ENCODE results near the gene ACTRT2. TPM values are rescaled to one million over a fixed set of nuclear protein-coding genes. Genes with fewer than 3 reads are reported as not detected.

Gene ACTRT2
- total RNA-seq, 1 donor from 2014 or later, result not detected

GRCh38 chr1:3032371-3033039, 11.2 kb downstream of the ACTRT2 start:
- Mint-ChIP-seq H3K27ac (ENCODE audit: unreplicated experiment) (peak overlapping the region; percentile 8), H3K36me3 (ENCODE audit: low read depth) (no peaks in the 10 kb centered on the region), H3K4me1 (ENCODE audit: low read depth) (no peaks in the 10 kb centered on the region), H3K27me3 (ENCODE audit: low read depth) (peaks cover 31% of the 10 kb centered on the region), H3K9me3 (ENCODE audit: low read depth) (no peaks in the 10 kb centered on the region), H3K4me3 (ENCODE audit: unreplicated experiment) (no peak overlapping the region)
- DNase-seq (ENCODE audit: low spot score), result peak; percentile 82
- TF ChIP-seq CTCF (IDR thresholded peaks at IDR 0.05), result no peak

DNA sequence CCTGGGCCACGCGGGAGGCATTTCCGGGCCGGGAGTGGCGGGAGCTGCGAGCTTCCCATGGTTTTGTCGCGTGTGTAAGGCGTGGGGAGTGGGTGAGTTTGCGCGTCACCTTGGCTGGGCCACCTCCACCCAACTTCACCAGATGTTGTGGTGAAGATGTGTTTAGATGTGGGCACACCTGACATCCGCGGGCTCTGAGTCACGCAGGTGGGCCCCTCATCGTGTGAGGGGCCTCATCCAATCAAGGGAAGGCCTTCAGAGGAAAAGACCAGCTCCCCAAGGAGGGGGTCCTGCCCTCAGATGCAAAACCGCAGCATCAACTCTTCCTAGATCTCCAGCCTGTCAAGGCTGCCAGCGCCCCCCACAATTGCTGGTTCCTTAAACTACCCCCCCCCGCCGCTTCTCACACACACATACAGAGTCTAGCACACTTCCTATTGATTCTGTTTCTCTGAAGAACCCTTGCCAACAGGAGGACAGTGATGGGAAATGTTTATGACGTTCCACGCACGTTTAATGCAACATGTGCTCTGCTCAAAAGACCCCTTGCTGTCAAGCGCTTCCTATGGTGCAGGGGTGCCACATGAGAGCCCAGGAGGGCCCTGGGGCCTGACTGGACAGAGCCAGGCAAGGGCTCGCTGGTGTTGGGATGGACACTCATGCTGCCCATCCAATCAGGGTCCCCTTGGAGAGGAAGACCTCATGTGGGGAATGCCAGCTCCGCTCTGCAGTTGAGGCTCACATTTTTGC, 11.9 kb downstream of the ACTRT2 start:
- Mint-ChIP-seq H3K27ac (ENCODE audit: unreplicated experiment) (no peak overlapping the region), H3K9me3 (ENCODE audit: low read depth) (no peaks in the 10 kb centered on the region), H3K4me3 (ENCODE audit: unreplicated experiment) (no peak overlapping the region), H3K27me3 (ENCODE audit: low read depth) (peaks cover 37% of the 10 kb centered on the region), H3K4me1 (ENCODE audit: low read depth) (no peaks in the 10 kb centered on the region), H3K36me3 (ENCODE audit: low read depth) (no peaks in the 10 kb centered on the region)
- TF ChIP-seq CTCF (IDR thresholded peaks at IDR 0.05), result no peak
- DNase-seq (ENCODE audit: low spot score), result no peak

- no peak for DNase-seq (ENCODE audit: low spot score)
- TF ChIP-seq CTCF (IDR thresholded peaks at IDR 0.05), result no peak
Observed at GRCh38 chr1:3033790-3034090, 12.5 kb downstream of the ACTRT2 start.

GRCh38 chr1:3034162-3034561, 12.9 kb downstream of the ACTRT2 start:
- H3K36me3 Mint-ChIP-seq (ENCODE audit: low read depth), result no peaks in the 10 kb centered on the region
- H3K4me3 Mint-ChIP-seq (ENCODE audit: unreplicated experiment), result no peak overlapping the region
- H3K4me1 Mint-ChIP-seq (ENCODE audit: low read depth), result no peaks in the 10 kb centered on the region
- H3K27me3 Mint-ChIP-seq (ENCODE audit: low read depth), result peaks cover 37% of the 10 kb centered on the region
- no peak for DNase-seq (ENCODE audit: low spot score)
- TF ChIP-seq CTCF (IDR thresholded peaks at IDR 0.05), result no peak
- H3K27ac Mint-ChIP-seq (ENCODE audit: unreplicated experiment), result no peak overlapping the region
- no peaks in the 10 kb centered on the region for H3K9me3 Mint-ChIP-seq (ENCODE audit: low read depth)

More at GRCh38 chr1:3033790-3034090, 12.5 kb downstream of the ACTRT2 start:
- Mint-ChIP-seq H3K4me1 (ENCODE audit: low read depth) (no peaks in the 10 kb centered on the region), H3K9me3 (ENCODE audit: low read depth) (no peaks in the 10 kb centered on the region), H3K27ac (ENCODE audit: unreplicated experiment) (no peak overlapping the region), H3K36me3 (ENCODE audit: low read depth) (no peaks in the 10 kb centered on the region), H3K4me3 (ENCODE audit: unreplicated experiment) (no peak overlapping the region), H3K27me3 (ENCODE audit: low read depth) (peaks cover 37% of the 10 kb centered on the region)

DNA sequence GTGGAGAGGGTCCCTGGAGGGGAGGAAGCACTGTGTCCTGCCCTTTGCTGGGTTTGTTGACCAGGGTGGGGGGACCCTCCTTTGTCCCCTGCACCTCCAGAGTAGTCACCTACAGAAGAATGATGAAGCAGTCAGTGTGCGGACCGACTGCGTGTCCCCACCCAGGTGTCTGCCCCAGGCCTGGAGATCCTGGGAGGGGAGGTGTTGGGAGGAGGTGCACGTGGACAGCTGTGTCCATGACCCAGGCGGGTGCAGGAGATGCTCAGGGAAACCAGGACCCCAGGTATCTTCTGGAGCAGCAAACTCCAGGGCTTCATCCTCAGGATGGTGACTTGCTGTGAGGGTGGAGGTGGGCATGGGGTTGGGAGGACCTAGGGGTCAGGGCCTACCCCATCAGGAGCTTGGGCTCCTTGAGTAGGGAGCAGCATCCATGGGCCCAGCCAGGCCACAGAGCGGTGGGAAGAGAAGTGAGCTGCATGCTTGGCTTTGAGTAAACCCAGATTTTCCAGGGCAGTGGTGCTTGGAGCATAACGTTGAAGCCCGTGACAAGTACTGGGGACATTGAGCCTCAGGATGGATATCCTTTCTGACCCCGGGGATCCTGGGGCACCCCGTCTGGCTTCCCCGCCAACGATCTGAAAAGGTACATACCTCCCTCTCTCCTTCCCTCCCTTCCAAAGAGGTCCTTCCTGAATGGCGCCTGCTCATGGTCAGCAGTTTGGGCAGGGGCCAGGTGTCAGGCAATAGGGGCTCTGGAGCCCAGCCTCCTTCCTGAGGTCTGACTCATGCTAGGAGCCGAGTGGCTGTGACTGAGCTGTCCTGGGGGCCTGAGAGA, 13.7 kb downstream of the ACTRT2 start:
- H3K9me3 Mint-ChIP-seq (ENCODE audit: low read depth), result no peaks in the 10 kb centered on the region
- no peak overlapping the region for H3K27ac Mint-ChIP-seq (ENCODE audit: unreplicated experiment)
- no peak for DNase-seq (ENCODE audit: low spot score)
- no peak for TF ChIP-seq CTCF (IDR thresholded peaks at IDR 0.05)
- no peaks in the 10 kb centered on the region for H3K36me3 Mint-ChIP-seq (ENCODE audit: low read depth)
- H3K4me1 Mint-ChIP-seq (ENCODE audit: low read depth), result no peaks in the 10 kb centered on the region
- peaks cover 37% of the 10 kb centered on the region for H3K27me3 Mint-ChIP-seq (ENCODE audit: low read depth)
- no peak overlapping the region for H3K4me3 Mint-ChIP-seq (ENCODE audit: unreplicated experiment)

Data from chondrocyte (in vitro differentiated cells).